ENCODE results near the gene MYL10. TPM values are rescaled to one million over a fixed set of nuclear protein-coding genes. Genes with fewer than 3 reads are reported as not detected.
A peak's percentile ranks its signal among the peaks of the same experiment; 100 is the strongest.

Gene MYL10
- total and polyA plus RNA-seq, 2 of the 8 experiments (the other 6 are each of a cell fraction or from before 2014, with no cell fraction given), result 0.18 TPM; not detected in 1

GRCh38 chr7:101598986-101599771, 29.9 kb downstream of the MYL10 start:
- Histone ChIP-seq H3K56ac (replicated peaks; ENCODE audit: insufficient read length, low read depth, low read length) (no peak overlapping the region), H3K23me2 (ENCODE audit: low read depth, low read length) (no peaks in the 10 kb centered on the region; the same call in 1 of the 2 replicates), H3K14ac (ENCODE audit: insufficient read length) (no peak overlapping the region), H3K4me3 (ENCODE audit: extremely low read depth in 1 of 4, insufficient read depth in 2 of 4, low read depth in 3 of 4, low read length in 4 of 4) (no peak overlapping the region), H2BK12ac (ENCODE audit: low read depth, low read length) (no peak overlapping the region), H3K27ac (ENCODE audit: low read depth, low read length) (no peak overlapping the region), H3K9ac (replicated peaks in 1 of 4; ENCODE audit: extremely low read depth in 1 of 4, low read depth in 3 of 4, low read length in 3 of 4) (no peak overlapping the region), H2AFZ (ENCODE audit: low read length) (no peak overlapping the region), H2BK20ac (ENCODE audit: low read length) (no peak overlapping the region), H4K20me1 (replicated peaks in 1 of 2; ENCODE audit: control insufficient read depth in 1 of 2, insufficient read depth in 2 of 2, low read length in 2 of 2) (no peaks in the 10 kb centered on the region), H3K9me3 (ENCODE audit: insufficient read depth in 2 of 2, low read depth in 1 of 2, low read length in 1 of 2) (no peaks in the 10 kb centered on the region), H3K79me1 (ENCODE audit: low read depth, low read length) (no peaks in the 10 kb centered on the region), H2BK5ac (ENCODE audit: low read depth, low read length) (no peak overlapping the region), H3K18ac (ENCODE audit: extremely low read depth, low read length) (no peak overlapping the region), H3K27me3 (replicated peaks in 1 of 4; ENCODE audit: control insufficient read depth in 3 of 4, extremely low read depth in 1 of 4, insufficient read depth in 3 of 4, low read length in 3 of 4) (no peaks in the 10 kb centered on the region), H4K5ac (ENCODE audit: insufficient read length, low read depth, low read length) (no peak overlapping the region), H2AK5ac (ENCODE audit: low read depth, low read length) (no peak overlapping the region), H2BK120ac (replicated peaks; ENCODE audit: low read depth, low read length) (no peak overlapping the region), H3K36me3 (ENCODE audit: control insufficient read depth in 2 of 4, insufficient read depth in 4 of 4, low read length in 3 of 4) (no peaks in the 10 kb centered on the region), H3K4me1 (replicated peaks in 1 of 4; ENCODE audit: control insufficient read depth in 3 of 4, insufficient read depth in 4 of 4, low read length in 3 of 4) (peaks cover 0 to 6% (median 6%) of the 10 kb centered on the region in 4 experiments; a peak in 5 of 7 replicates), H3K79me2 (ENCODE audit: control insufficient read depth in 1 of 2, insufficient read depth in 2 of 2, low read length in 2 of 2) (no peaks in the 10 kb centered on the region), H3K23ac (ENCODE audit: insufficient read length) (no peak overlapping the region), H3K4ac (replicated peaks; ENCODE audit: insufficient read length, low read depth, low read length) (no peak overlapping the region), H4K91ac (replicated peaks; ENCODE audit: insufficient read length, low read length) (no peak overlapping the region), H4K8ac (ENCODE audit: extremely low read depth, insufficient read depth, low read length) (no peak overlapping the region; the same call in 1 of the 2 replicates), H3K4me2 (ENCODE audit: insufficient read depth in 1 of 2, low read depth in 2 of 2, low read length in 2 of 2) (no peak overlapping the region), H2BK15ac (ENCODE audit: low read length) (0 out of 2 replicates have a peak overlapping the region, but pooled peaks have one; percentile 61)
- POLR2A ChIA-PET (ENCODE audit: partially characterized antibody), result interaction anchor here (0.9 to 1.6 kb wide), 2 partner anchors 18 to 37 kb away, joined by 4 read pairs; no protein-coding TSS in a partner anchor
- WGBS, 2 experiments (ENCODE audit: extremely low coverage in 1 of 2, insufficient coverage in 1 of 2, insufficient read length in 1 of 2, insufficient replicate concordance in 2 of 2, low coverage in 1 of 2, low lambda C conversion rate in 2 of 2, missing lambda C conversion rate in 1 of 2), result 90% methylated on average over 15 of the region's 16 CpGs; no CpG with 5 or more reads in 1 of the 2 experiments
- no peak for DNase-seq (ENCODE audit: low read depth in 1 of 2, low spot score in 2 of 2)
- no peak for FAIRE-seq
- CTCF ChIA-PET (ENCODE audit: partially characterized antibody), result interaction anchor here (1.0 to 4.3 kb wide), 7 partner anchors 11 to 206 kb away, joined by 3 to 26 read pairs (median 4); no protein-coding TSS in a partner anchor
- TF ChIP-seq FOSL1 (IDR thresholded peaks at IDR 0.05; ENCODE audit: insufficient read depth, low read depth, low read length) (no peak), BACH1 (IDR thresholded peaks at IDR 0.05; ENCODE audit: low read length) (no peak), JUND (IDR thresholded peaks at IDR 0.05; ENCODE audit: low read length) (no peak)
